MM.1S (cell line): Measurements from ENCODE around the gene PKD2L1.

Experiments used
- EZH2 ChIP-seq: fragments of 300-600 bp; sonication (generic); optimal IDR thresholded peaks from 2 replicates; pipeline ENCODE3; 2017; ENCODE audit warnings: low read depth, mild to moderate bottlenecking, antibody characterized with exemption, low read length, mixed read lengths
- EZH2phosphoT487 ChIP-seq: fragments of 300-600 bp; sonication (generic); IDR thresholded peaks from 2 replicates; pipeline ENCODE4 v1.6.1; 2018; ENCODE audit warnings: antibody characterized with exemption, low read length
- TF ChIP-seq, protein P1 (sequence below): fragments of 300-600 bp; sonication (generic); IDR thresholded peaks from 2 replicates; pipeline ENCODE4 v1.5.1; 2016; ENCODE audit warnings: antibody characterized with exemption, low read length, mixed read lengths

DNA sequence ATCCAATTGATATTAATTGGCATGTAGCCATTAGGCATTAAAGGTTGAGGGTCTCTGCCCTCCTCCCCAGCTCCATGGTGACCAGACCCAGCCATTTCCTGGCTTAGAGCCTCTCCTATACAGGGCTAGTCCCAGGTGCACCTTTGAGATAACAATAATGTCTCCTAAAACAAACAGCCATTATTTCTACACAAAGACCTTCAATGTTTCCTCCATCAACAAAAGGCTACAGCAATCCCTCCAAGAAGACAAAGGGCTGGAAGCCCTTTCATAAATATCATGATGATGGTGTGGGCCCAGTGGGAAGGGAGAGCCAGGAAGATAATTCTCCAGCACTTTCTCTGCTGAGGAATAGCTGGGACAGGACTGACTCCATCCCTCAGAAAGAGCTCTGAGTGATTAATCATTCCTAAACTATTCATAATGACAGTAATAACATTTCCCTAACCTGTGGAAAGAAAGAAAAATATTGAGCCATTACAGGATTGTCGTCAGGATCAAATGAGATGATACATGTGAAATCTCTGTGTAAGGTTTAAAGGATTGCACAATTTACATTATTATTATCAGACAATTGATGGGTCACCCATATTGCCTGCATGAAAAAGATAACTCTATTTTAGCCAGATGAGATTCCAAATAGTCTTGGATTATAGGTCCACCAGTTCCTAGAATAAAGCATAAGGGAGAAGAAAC is 10.2 kb downstream of the PKD2L1 start:
- TF ChIP-seq, protein P1, sequence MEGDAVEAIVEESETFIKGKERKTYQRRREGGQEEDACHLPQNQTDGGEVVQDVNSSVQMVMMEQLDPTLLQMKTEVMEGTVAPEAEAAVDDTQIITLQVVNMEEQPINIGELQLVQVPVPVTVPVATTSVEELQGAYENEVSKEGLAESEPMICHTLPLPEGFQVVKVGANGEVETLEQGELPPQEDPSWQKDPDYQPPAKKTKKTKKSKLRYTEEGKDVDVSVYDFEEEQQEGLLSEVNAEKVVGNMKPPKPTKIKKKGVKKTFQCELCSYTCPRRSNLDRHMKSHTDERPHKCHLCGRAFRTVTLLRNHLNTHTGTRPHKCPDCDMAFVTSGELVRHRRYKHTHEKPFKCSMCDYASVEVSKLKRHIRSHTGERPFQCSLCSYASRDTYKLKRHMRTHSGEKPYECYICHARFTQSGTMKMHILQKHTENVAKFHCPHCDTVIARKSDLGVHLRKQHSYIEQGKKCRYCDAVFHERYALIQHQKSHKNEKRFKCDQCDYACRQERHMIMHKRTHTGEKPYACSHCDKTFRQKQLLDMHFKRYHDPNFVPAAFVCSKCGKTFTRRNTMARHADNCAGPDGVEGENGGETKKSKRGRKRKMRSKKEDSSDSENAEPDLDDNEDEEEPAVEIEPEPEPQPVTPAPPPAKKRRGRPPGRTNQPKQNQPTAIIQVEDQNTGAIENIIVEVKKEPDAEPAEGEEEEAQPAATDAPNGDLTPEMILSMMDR = no peak
- no peak for TF ChIP-seq EZH2
- no peak for TF ChIP-seq EZH2phosphoT487
